GM19452 (cell line): Measurements from ENCODE around the gene POLE.

ENCODE experiments used
- ATAC-seq: cut with Tn5 transposase; IDR thresholded peaks from one replicate; pipeline ENCODE4 v1.9.1; 2021; ENCODE audit not compliant: unreplicated experiment

POLE gene

GRCh38 chr12:132582582-132583410 lies 104.3 kb downstream of the POLE start:
- ATAC-seq = no peak

DNA sequence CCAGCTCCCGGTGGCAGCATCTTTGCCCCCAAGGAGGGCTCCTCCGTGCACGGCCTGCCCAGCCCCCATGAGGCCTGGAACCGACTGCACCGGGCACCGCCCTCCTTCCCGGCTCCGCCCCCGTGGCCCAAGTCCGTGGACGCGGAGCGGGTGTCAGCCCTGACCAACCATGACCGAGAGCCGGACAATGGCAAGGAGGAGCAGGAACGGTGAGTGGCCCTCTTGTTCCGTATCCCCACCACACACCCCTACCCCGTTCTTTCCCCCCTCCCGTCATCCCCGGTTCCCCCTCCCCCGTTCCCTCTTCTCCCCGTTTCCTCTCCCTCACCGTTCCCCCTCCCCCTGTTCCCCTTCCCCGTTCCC lies 105.1 kb downstream of the POLE start:
- ATAC-seq = no peak

GRCh38 chr12:132581348-132582057 lies 105.6 kb downstream of the POLE start:
- no peak for ATAC-seq

GRCh38 chr12:132580701-132581292 lies 106.3 kb downstream of the POLE start:
- ATAC-seq = no peak

DNA sequence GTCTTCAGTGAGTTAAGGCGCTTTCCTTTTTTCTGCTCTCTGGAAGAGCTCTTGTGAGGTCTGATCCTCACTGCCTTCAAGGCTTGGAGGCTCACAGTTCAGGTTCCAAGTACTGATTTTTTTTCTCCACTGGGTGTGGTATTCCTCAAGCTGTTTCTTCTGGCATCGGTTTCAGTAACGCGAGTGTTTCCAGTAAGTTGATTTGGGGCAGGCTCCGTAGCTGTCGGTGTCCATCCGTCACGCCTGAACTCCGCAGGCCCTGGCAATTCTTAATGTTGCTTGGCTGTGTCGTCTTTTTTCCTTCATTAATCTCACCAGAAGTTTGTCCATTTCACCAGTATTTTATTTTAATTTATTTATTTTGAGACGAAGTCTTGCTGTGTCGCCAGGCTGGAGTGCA lies 107.4 kb downstream of the POLE start:
- no peak for ATAC-seq

GRCh38 chr12:132578826-132579225 lies 108.3 kb downstream of the POLE start:
- no peak for ATAC-seq

DNA sequence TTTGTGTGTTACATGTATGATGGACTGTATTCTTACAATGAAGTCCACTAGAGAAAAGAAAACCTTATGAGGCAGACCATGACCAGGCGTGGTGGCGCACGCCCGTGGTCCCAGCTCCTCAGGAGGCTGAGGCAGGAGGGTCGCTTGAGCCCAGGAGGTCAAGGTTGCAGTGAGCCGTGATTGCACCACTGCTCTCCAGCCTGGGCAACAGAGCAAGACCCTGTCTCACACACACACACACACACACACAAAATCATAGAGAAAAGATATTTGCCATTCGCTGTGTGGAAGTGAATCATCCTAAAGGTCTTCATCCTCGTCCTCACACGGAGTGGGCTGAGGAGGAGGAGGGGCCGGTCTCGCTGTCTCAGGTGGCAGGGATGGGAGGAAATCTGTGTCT lies 109.0 kb downstream of the POLE start:
- ATAC-seq = no peak

DNA sequence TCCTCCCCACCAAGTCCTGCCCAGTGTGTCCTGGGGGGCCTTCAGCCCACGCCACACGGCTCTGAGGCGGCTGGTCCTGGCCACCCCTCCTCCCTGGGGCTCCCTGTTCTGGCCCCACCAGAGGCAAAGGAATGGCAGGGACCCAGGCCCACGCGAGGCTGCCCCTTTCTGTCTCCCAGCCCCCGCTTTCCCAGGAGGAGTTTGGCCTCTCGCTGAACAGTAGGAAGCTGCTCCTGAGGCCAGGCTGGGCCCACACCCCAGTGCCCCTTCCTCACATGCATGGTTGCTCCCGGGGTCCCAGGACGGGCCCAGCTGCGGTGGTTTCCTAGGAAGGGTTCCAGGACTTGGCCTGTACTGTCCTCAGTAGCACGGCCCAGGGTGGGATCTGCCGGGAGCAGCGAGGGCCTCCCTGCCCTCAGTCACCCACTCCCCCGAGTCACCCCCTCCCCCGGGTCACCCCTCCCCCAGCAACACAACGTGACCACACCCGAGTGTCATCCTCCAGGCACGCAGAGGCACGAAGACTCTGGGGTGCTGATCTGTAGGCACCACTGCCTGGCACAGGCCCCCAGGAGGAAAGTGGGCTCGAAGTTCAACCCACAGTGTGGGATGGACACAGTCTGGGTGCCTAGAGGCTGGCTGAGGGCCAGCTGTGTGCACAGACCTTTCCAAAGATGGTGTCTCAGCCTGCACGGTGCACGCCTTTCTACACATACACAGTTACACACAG lies 109.8 kb downstream of the POLE start:
- no peak for ATAC-seq

DNA sequence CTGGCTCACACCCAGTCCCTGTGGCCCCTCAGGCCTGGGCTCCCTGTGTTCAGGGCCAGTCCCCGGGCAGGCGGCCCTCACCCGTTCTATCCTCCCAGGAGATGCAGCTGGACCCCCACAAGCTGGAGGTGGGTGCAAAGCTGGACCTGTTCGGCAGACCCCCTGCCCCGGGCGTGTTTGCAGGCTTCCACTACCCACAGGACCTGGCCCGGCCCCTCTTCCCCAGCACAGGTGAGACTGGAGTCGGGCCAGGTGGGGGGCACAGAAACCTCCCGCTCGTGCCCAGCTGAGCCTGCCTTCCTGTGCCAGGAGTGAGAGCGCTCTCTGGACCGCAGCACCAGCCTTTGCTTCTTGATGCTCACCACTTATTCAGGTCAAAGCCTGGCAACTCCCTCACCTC lies 110.4 kb downstream of the POLE start:
- ATAC-seq = no peak

GRCh38 chr12:132575661-132576060 lies 111.5 kb downstream of the POLE start:
- ATAC-seq = no peak

GRCh38 chr12:132574271-132574996 lies 112.7 kb downstream of the POLE start:
- no peak for ATAC-seq
